Suprapubic skin (tissue), 3 donors: ENCODE measurements around the gene CSNK1G2.

Experiments used
- POLR2A ChIP-seq, 2 donors: fragments of 450-650 bp; IDR thresholded peaks; one replicate each; pipeline ENCODE4 v1.6.1; 2017; ENCODE audit warnings: antibody characterized with exemption in 2 of 2, mild to moderate bottlenecking in 2 of 2, moderate library complexity in 2 of 2
- TF ChIP-seq, protein P1 (sequence below), 2 donors: fragments of 200-600 bp in 1 of 2; fragments of 450-650 bp in 1 of 2; sonication (generic) in 1 of 2; IDR thresholded peaks; one replicate each; pipeline ENCODE4 v1.5.1; 2016 to 2019; ENCODE audit warnings: antibody characterized with exemption in 2 of 2, mild to moderate bottlenecking in 1 of 2, moderate library complexity in 1 of 2

DNA sequence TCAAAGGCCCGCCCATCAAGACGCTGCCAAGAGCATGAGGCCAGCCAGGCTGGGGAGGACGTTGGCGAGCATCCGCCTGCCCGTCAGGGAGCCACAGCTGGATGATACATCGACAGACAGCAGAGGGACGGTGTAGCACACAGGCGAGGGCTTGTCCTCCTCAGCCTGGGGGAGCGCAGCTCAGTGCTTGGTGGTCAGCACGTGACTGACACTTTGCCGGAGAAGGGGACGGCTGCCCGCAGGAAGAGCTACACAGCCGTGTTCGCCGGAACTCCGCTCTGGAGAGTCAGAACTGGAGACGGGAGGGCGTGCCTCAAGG is 34.1 kb downstream of the CSNK1G2 start:
- TF ChIP-seq, protein P1, sequence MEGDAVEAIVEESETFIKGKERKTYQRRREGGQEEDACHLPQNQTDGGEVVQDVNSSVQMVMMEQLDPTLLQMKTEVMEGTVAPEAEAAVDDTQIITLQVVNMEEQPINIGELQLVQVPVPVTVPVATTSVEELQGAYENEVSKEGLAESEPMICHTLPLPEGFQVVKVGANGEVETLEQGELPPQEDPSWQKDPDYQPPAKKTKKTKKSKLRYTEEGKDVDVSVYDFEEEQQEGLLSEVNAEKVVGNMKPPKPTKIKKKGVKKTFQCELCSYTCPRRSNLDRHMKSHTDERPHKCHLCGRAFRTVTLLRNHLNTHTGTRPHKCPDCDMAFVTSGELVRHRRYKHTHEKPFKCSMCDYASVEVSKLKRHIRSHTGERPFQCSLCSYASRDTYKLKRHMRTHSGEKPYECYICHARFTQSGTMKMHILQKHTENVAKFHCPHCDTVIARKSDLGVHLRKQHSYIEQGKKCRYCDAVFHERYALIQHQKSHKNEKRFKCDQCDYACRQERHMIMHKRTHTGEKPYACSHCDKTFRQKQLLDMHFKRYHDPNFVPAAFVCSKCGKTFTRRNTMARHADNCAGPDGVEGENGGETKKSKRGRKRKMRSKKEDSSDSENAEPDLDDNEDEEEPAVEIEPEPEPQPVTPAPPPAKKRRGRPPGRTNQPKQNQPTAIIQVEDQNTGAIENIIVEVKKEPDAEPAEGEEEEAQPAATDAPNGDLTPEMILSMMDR (IDR thresholded peaks at IDR 0.05) = no peak
- no peak for TF ChIP-seq POLR2A (IDR thresholded peaks at IDR 0.05)
